Gastrocnemius medialis (tissue), 4 donors: Measurements from ENCODE around the gene RALGPS2.

Source experiments
- CTCF ChIP-seq, 5 experiments: fragments of 450-650 bp in 3 of 5; fragments of 200-600 bp in 2 of 5; sonication (generic) in 2 of 5; IDR thresholded peaks in 4 of 5; conservative IDR thresholded peaks in 1 of 5; 1 replicate in 4 of 5; 2 replicates in 1 of 5; pipeline ENCODE4 v1.5.1; 2016 to 2019; ENCODE audit warnings: antibody characterized with exemption in 5 of 5, mild to moderate bottlenecking in 3 of 5, moderate library complexity in 3 of 5
- POLR2A ChIP-seq, 2 donors: fragments of 450-650 bp; IDR thresholded peaks; one replicate each; pipeline ENCODE4 v1.6.1; 2017; ENCODE audit warnings: antibody characterized with exemption in 2 of 2, mild to moderate bottlenecking in 2 of 2, moderate library complexity in 2 of 2

- TF ChIP-seq CTCF (IDR thresholded peaks at IDR 0.05 in 4 of 5, conservative IDR thresholded peaks at IDR 0.05 in 1 of 5) (no peak), POLR2A (IDR thresholded peaks at IDR 0.05) (no peak)
Observed at GRCh38 chr1:178819123-178819522, 94.1 kb downstream of the RALGPS2 start.
